ENCODE results near the gene ESR1. TPM values are rescaled to one million over a fixed set of nuclear protein-coding genes. Genes with fewer than 3 reads are reported as not detected.
"Not testable (repeated sequence)": the region's sequence is repeated elsewhere in the genome, so short reads cannot be mapped to it uniquely, and the experiment has no call there.

The ESR1 gene
- total RNA-seq, 2 donors from 2014 or later: 0.47 to 0.67 TPM

GRCh38 chr6:151881231-151881630, 73.7 kb downstream of the ESR1 start:
- Histone ChIP-seq H3K27ac (no peak overlapping the region), H3K4me1 (no peaks in the 10 kb centered on the region), H3K9me3 (no peaks in the 10 kb centered on the region), H3K4me3 (no peak overlapping the region), H3K36me3 (no peaks in the 10 kb centered on the region), H3K27me3 (no peaks in the 10 kb centered on the region)
- DNase-seq (ENCODE audit: low spot score): no peak
- no peak for TF ChIP-seq CTCF (IDR thresholded peaks at IDR 0.05)

DNA sequence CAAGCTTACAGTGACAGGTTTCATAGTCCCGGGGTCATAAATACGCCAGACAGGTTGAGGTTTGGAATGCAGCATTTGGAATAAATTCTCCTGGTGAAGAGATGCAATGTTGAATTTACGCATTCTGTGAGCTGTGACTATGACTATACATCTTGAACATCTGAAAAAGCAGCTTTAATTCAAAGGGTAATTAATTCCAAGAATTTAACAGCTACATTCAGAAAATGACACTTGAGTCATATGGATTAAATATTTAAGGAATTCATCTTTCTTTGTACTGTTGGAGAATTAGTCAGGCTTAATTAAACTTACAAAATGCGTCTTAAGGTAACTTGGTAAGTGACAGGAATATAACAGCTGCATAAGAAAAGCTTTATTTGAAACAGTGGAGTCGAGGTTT, 74.7 kb downstream of the ESR1 start:
- no peak for DNase-seq (ENCODE audit: low spot score)
- no peaks in the 10 kb centered on the region for H3K36me3 ChIP-seq
- no peak overlapping the region for H3K27ac ChIP-seq
- no peaks in the 10 kb centered on the region for H3K9me3 ChIP-seq
- H3K4me3 ChIP-seq: no peak overlapping the region
- no peaks in the 10 kb centered on the region for H3K4me1 ChIP-seq
- no peaks in the 10 kb centered on the region for H3K27me3 ChIP-seq
- TF ChIP-seq CTCF (IDR thresholded peaks at IDR 0.05): no peak

DNA sequence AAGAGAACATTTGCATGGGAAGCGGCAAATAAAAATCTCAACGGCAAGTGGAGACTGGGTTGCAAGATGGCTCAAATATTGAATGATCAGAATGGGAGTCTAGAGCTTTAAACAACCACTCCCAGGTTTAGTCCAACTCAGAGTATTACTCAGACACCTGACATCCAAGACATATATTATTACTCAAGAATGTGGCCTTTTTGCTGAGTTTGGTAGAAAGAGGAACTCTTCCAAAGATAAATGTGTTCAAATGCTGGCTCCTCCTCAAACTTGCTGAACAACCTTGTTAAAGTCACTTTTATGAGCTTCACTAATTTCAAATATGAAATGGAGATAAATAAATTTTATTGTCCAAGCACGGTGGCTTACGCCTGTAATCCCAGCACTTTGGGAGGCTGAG, 77.8 kb downstream of the ESR1 start:
- no peaks in the 10 kb centered on the region for H3K36me3 ChIP-seq
- no peaks in the 10 kb centered on the region for H3K9me3 ChIP-seq
- TF ChIP-seq CTCF (IDR thresholded peaks at IDR 0.05): no peak
- H3K27ac ChIP-seq: no peak overlapping the region
- no peaks in the 10 kb centered on the region for H3K27me3 ChIP-seq
- DNase-seq (ENCODE audit: low spot score): no peak
- no peak overlapping the region for H3K4me3 ChIP-seq
- H3K4me1 ChIP-seq: no peaks in the 10 kb centered on the region

- TF ChIP-seq CTCF (IDR thresholded peaks at IDR 0.05): no peak
- H3K4me3 ChIP-seq: no peak overlapping the region
- no peak overlapping the region for H3K27ac ChIP-seq
- H3K36me3 ChIP-seq: no peaks in the 10 kb centered on the region
- no peaks in the 10 kb centered on the region for H3K27me3 ChIP-seq
- no peaks in the 10 kb centered on the region for H3K4me1 ChIP-seq
- no peak for DNase-seq (ENCODE audit: low spot score)
- H3K9me3 ChIP-seq: no peaks in the 10 kb centered on the region
Observed at GRCh38 chr6:151891524-151891923, 84.0 kb downstream of the ESR1 start.

- not testable (repeated sequence) for DNase-seq (ENCODE audit: low spot score); H3K4me1 ChIP-seq; H3K27me3 ChIP-seq; H3K27ac ChIP-seq; H3K4me3 ChIP-seq; H3K36me3 ChIP-seq
- H3K9me3 ChIP-seq: peaks cover 0 to 10% of the 10 kb centered on the region in 2 donors
Observed at GRCh38 chr6:151894426-151894825, 86.9 kb downstream of the ESR1 start.

DNA sequence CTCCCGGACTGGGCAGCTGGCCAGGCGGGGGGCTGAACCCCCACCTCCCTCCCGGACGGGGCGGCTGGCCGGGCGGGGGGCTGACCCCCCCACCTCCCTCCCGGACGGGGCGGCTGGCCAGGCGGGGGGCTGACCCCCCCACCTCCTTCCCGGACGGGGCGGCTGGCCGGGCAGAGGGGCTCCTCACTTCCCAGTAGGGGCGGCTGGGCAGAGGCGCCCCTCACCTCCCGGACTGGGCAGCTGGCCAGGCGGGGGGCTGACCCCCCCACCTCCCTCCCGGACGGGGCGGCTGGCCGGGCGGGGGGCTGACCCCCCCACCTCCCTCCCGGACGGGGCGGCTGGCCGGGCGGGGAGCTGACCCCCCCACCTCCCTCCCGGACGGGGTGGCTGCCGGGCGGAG, 91.7 kb downstream of the ESR1 start:
- H3K36me3 ChIP-seq; H3K4me1 ChIP-seq; H3K27ac ChIP-seq; DNase-seq (ENCODE audit: low spot score); H3K4me3 ChIP-seq; H3K27me3 ChIP-seq: not testable (repeated sequence)
- H3K9me3 ChIP-seq: peaks cover 0 to 10% of the 10 kb centered on the region in 2 donors

DNA sequence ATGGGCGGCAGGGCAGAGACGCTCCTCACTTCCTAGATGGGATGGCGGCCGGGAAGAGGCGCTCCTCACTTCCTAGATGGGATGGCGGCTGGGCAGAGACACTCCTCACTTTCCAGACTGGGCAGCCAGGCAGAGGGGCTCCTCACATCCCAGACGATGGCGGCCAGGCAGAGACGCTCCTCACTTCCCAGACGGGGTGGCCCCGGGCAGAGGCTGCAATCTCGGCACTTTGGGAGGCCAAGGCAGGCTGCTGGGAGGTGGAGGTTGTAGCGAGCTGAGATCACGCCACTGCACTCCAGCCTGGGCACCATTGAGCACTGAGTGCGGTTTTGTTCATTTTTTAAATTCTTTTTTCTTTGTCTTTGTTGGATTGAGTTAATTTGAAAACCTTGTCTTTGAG, 92.3 kb downstream of the ESR1 start:
- H3K4me3 ChIP-seq; H3K27ac ChIP-seq; DNase-seq (ENCODE audit: low spot score); H3K36me3 ChIP-seq; H3K4me1 ChIP-seq; H3K27me3 ChIP-seq: not testable (repeated sequence)
- H3K9me3 ChIP-seq: peaks cover 0 to 10% of the 10 kb centered on the region in 2 donors
